PC-3 (cell line): ENCODE measurements around the gene SCIMP.

Experiments
- EZH2 ChIP-seq: fragments of 300-600 bp; sonication (generic); IDR thresholded peaks from one replicate; pipeline ENCODE4 v1.6.1; 2017; ENCODE audit warnings: antibody characterized with exemption, mild to moderate bottlenecking, low read length; ENCODE audit not compliant: unreplicated experiment
- EZH2phosphoT487 ChIP-seq: fragments of 300-600 bp; sonication (generic); IDR thresholded peaks from 2 replicates; pipeline ENCODE4 v1.6.1; 2018; ENCODE audit warnings: mild to moderate bottlenecking, antibody characterized with exemption, low read length, borderline replicate concordance
- TF ChIP-seq, protein P1 (sequence below): fragments of 300-600 bp; sonication (generic); conservative IDR thresholded peaks from 2 replicates; pipeline ENCODE4 v1.5.1; 2017; ENCODE audit warnings: antibody characterized with exemption, low read depth, mild to moderate bottlenecking, low read length

DNA sequence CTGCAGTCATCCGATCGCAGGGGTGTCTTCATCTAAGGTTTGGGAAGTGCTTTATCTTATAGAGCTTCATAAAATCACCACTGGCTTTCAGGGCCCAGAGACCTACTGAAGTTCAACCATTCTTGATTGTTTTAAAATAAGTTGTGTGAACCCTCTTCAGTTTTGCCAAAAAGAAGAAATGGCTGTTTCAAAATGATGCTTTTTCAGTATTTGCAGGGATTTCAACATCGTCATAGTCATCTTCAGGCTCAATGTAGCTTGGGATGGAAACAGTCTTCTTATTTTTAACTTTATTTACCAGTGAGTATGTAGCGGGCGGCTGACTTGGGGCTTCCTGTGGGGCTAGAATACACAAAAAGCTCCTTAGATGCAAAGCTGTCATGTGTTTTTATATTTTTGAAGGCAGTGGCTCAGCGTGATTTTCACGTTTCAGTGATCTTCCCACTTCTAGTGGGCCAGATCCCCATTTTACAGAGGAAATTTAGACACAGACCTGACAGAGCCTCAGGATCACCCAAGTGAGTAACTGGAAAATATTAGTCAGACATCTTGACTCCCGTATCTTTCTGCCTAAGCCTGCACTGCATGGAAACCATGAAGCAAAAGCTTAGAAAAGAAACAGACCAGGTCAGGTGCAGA is 23.9 kb downstream of the SCIMP start:
- TF ChIP-seq, protein P1, sequence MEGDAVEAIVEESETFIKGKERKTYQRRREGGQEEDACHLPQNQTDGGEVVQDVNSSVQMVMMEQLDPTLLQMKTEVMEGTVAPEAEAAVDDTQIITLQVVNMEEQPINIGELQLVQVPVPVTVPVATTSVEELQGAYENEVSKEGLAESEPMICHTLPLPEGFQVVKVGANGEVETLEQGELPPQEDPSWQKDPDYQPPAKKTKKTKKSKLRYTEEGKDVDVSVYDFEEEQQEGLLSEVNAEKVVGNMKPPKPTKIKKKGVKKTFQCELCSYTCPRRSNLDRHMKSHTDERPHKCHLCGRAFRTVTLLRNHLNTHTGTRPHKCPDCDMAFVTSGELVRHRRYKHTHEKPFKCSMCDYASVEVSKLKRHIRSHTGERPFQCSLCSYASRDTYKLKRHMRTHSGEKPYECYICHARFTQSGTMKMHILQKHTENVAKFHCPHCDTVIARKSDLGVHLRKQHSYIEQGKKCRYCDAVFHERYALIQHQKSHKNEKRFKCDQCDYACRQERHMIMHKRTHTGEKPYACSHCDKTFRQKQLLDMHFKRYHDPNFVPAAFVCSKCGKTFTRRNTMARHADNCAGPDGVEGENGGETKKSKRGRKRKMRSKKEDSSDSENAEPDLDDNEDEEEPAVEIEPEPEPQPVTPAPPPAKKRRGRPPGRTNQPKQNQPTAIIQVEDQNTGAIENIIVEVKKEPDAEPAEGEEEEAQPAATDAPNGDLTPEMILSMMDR: no peak
- TF ChIP-seq EZH2: no peak
- no peak for TF ChIP-seq EZH2phosphoT487
